HEK293 (cell line): ENCODE results near the gene SH3BGRL.

Experiments used
- ATF2 ChIP-seq: fragments of 450-650 bp; formaldehyde crosslinking; IDR thresholded peaks from 2 replicates; pipeline ENCODE4 v1.5.1; 2016; ENCODE audit warnings: missing biosample characterization, missing genetic modification characterization, low read depth
- ZNF561 ChIP-seq: fragments of 450-650 bp; IDR thresholded peaks from 2 replicates; pipeline ENCODE4 v1.5.1; 2018; ENCODE audit warnings: missing biosample characterization, missing genetic modification characterization, borderline replicate concordance

- TF ChIP-seq ZNF561 (tag by site-specific recombination) (no peak), ATF2 (tag by site-specific recombination) (no peak)
Measured at GRCh38 chrX:81286075-81286474, 84.2 kb downstream of the SH3BGRL start.
